ENCODE results near the gene RIOX2. TPM values are rescaled to one million over a fixed set of nuclear protein-coding genes. Genes with fewer than 3 reads are reported as not detected.

The RIOX2 gene
- total and polyA plus RNA-seq, 2 donors (not counting 1 experiment from before 2014, with no cell fraction given) = 23.7 to 46.1 TPM

GRCh38 chr3:97987306-97987705 is 15.1 kb upstream of the RIOX2 start:
- H3K27me3 ChIP-seq (ENCODE audit: control insufficient read depth, insufficient read depth, low read length) = no peaks in the 10 kb centered on the region
- H3K4me2 ChIP-seq (ENCODE audit: extremely low read depth, insufficient read depth, low read length) = no peak overlapping the region
- H3K36me3 ChIP-seq (ENCODE audit: control insufficient read depth, insufficient read depth, low read length) = no peaks in the 10 kb centered on the region
- DNase-seq (ENCODE audit: low read depth in 2 of 2) = no peak
- H3K9me3 ChIP-seq (ENCODE audit: control insufficient read depth, insufficient read depth, low read depth, low read length) = no peaks in the 10 kb centered on the region
- H3K27ac ChIP-seq (ENCODE audit: insufficient read depth, low read length) = no peak overlapping the region
- no peak overlapping the region for H3K4me3 ChIP-seq (replicated peaks in 1 of 4; ENCODE audit: control extremely low read depth in 1 of 4, insufficient read depth in 1 of 4, low read depth in 3 of 4, low read length in 4 of 4)
- no peak overlapping the region for H3K9ac ChIP-seq (ENCODE audit: insufficient read depth, low read length)
- H3K79me2 ChIP-seq (ENCODE audit: control insufficient read depth, insufficient read depth, low read length) = no peaks in the 10 kb centered on the region
- H2AFZ ChIP-seq (ENCODE audit: low read length) = no peak overlapping the region
- no peaks in the 10 kb centered on the region for H4K20me1 ChIP-seq (ENCODE audit: control insufficient read depth, extremely low read depth, insufficient read depth, low read length)
- no peaks in the 10 kb centered on the region for H3K4me1 ChIP-seq (ENCODE audit: control insufficient read depth, extremely low read depth, insufficient read depth, low read length)
- TF ChIP-seq EZH2 (IDR thresholded peaks at IDR 0.05; ENCODE audit: low read length, missing control alignments) (no peak), CTCF (conservative IDR thresholded peaks at IDR 0.05 in 1 of 2, IDR thresholded peaks at IDR 0.05 in 1 of 2; ENCODE audit: low read depth in 1 of 2, low read length in 2 of 2) (no peak)

GRCh38 chr3:97983933-97984491 is 11.8 kb upstream of the RIOX2 start:
- TF ChIP-seq CTCF (conservative IDR thresholded peaks at IDR 0.05 in 1 of 2, IDR thresholded peaks at IDR 0.05 in 1 of 2; ENCODE audit: low read depth in 1 of 2, low read length in 2 of 2) = no peak
- no peak for TF ChIP-seq EZH2 (IDR thresholded peaks at IDR 0.05; ENCODE audit: low read length, missing control alignments)
- Histone ChIP-seq H3K27ac (ENCODE audit: insufficient read depth, low read length) (no peak overlapping the region), H4K20me1 (ENCODE audit: control insufficient read depth, extremely low read depth, insufficient read depth, low read length) (no peaks in the 10 kb centered on the region), H3K79me2 (ENCODE audit: control insufficient read depth, insufficient read depth, low read length) (no peaks in the 10 kb centered on the region), H3K9me3 (ENCODE audit: control insufficient read depth, insufficient read depth, low read depth, low read length) (no peaks in the 10 kb centered on the region), H2AFZ (ENCODE audit: low read length) (no peak overlapping the region), H3K9ac (ENCODE audit: insufficient read depth, low read length) (no peak overlapping the region), H3K36me3 (ENCODE audit: control insufficient read depth, insufficient read depth, low read length) (no peaks in the 10 kb centered on the region), H3K27me3 (ENCODE audit: control insufficient read depth, insufficient read depth, low read length) (no peaks in the 10 kb centered on the region), H3K4me3 (replicated peaks in 1 of 4; ENCODE audit: control extremely low read depth in 1 of 4, insufficient read depth in 1 of 4, low read depth in 3 of 4, low read length in 4 of 4) (no peak overlapping the region), H3K4me1 (ENCODE audit: control insufficient read depth, extremely low read depth, insufficient read depth, low read length) (no peaks in the 10 kb centered on the region), H3K4me2 (ENCODE audit: extremely low read depth, insufficient read depth, low read length) (no peak overlapping the region)
- no peak for DNase-seq (ENCODE audit: low read depth in 2 of 2)

- no peak overlapping the region for H3K9ac ChIP-seq (ENCODE audit: insufficient read depth, low read length)
- H3K27ac ChIP-seq (ENCODE audit: insufficient read depth, low read length) = no peak overlapping the region
- H3K4me1 ChIP-seq (ENCODE audit: control insufficient read depth, extremely low read depth, insufficient read depth, low read length) = no peaks in the 10 kb centered on the region
Measured at GRCh38 chr3:97981886-97982285, 9.7 kb upstream of the RIOX2 start.

More at GRCh38 chr3:97981886-97982285, 9.7 kb upstream of the RIOX2 start:
- H3K36me3 ChIP-seq (ENCODE audit: control insufficient read depth, insufficient read depth, low read length) = no peaks in the 10 kb centered on the region
- H3K9me3 ChIP-seq (ENCODE audit: control insufficient read depth, insufficient read depth, low read depth, low read length) = no peaks in the 10 kb centered on the region
- H3K79me2 ChIP-seq (ENCODE audit: control insufficient read depth, insufficient read depth, low read length) = no peaks in the 10 kb centered on the region
- H3K27me3 ChIP-seq (ENCODE audit: control insufficient read depth, insufficient read depth, low read length) = no peaks in the 10 kb centered on the region
- peak; percentile 14 to 26 for DNase-seq (ENCODE audit: low read depth in 2 of 2)
- no peaks in the 10 kb centered on the region for H4K20me1 ChIP-seq (ENCODE audit: control insufficient read depth, extremely low read depth, insufficient read depth, low read length)
- no peak overlapping the region for H3K4me3 ChIP-seq (replicated peaks in 1 of 4; ENCODE audit: control extremely low read depth in 1 of 4, insufficient read depth in 1 of 4, low read depth in 3 of 4, low read length in 4 of 4)
- TF ChIP-seq EZH2 (IDR thresholded peaks at IDR 0.05; ENCODE audit: low read length, missing control alignments) = no peak
- TF ChIP-seq CTCF (conservative IDR thresholded peaks at IDR 0.05 in 1 of 2, IDR thresholded peaks at IDR 0.05 in 1 of 2; ENCODE audit: low read depth in 1 of 2, low read length in 2 of 2) = no peak
- H3K4me2 ChIP-seq (ENCODE audit: extremely low read depth, insufficient read depth, low read length) = no peak overlapping the region
- no peak overlapping the region for H2AFZ ChIP-seq (ENCODE audit: low read length)

Data from fibroblast of lung (primary cell).